ENCODE measurements around the gene GPRC5C.

Gene GPRC5C

GRCh38 chr17:74466111-74466827 is 34.4 kb downstream of the GPRC5C start, which contains the start of gene CD300A:
TSS of gene CD300A (plus strand) at chr17:74466634. CDS start at chr17:74466704, 70 bp downstream.
- TF ChIP-seq TAF1 (IDR thresholded peaks at IDR 0.05; ENCODE audit: low read depth) (no peak), RAD21 (IDR thresholded peaks at IDR 0.05; ENCODE audit: low read depth) (no peak)

GRCh38 chr17:74466828-74467184 is 34.9 kb downstream of the GPRC5C start:
- TF ChIP-seq YY1 (IDR thresholded peaks at IDR 0.05; ENCODE audit: low read depth) (no peak), EP300 (IDR thresholded peaks at IDR 0.05; ENCODE audit: borderline replicate concordance) (no peak), CEBPB (IDR thresholded peaks at IDR 0.05) (no peak), TCF12 (IDR thresholded peaks at IDR 0.05; ENCODE audit: low read depth) (no peak), USF1 (IDR thresholded peaks at IDR 0.05) (no peak), ZBTB7A (IDR thresholded peaks at IDR 0.05; ENCODE audit: low read depth) (no peak), TAF1 (IDR thresholded peaks at IDR 0.05; ENCODE audit: low read depth) (no peak), RAD21 (IDR thresholded peaks at IDR 0.05; ENCODE audit: low read depth) (no peak), MAX (IDR thresholded peaks at IDR 0.05) (no peak), TEAD4 (IDR thresholded peaks at IDR 0.05) (no peak), FOXM1 (IDR thresholded peaks at IDR 0.05; ENCODE audit: borderline replicate concordance, low read depth) (no peak), CREB1 (IDR thresholded peaks at IDR 0.05; ENCODE audit: low read depth) (no peak), NFIC (IDR thresholded peaks at IDR 0.05) (no peak)

GRCh38 chr17:74467221-74467951 is 35.5 kb downstream of the GPRC5C start:
- TF ChIP-seq CREB1 (IDR thresholded peaks at IDR 0.05; ENCODE audit: low read depth) (no peak), RAD21 (IDR thresholded peaks at IDR 0.05; ENCODE audit: low read depth) (no peak), USF1 (IDR thresholded peaks at IDR 0.05) (no peak), REST (IDR thresholded peaks at IDR 0.05; ENCODE audit: low read depth) (no peak), FOXM1 (IDR thresholded peaks at IDR 0.05; ENCODE audit: borderline replicate concordance, low read depth) (no peak), MAX (IDR thresholded peaks at IDR 0.05) (no peak), TEAD4 (IDR thresholded peaks at IDR 0.05) (no peak), CEBPB (IDR thresholded peaks at IDR 0.05) (no peak), ZBTB7A (IDR thresholded peaks at IDR 0.05; ENCODE audit: low read depth) (no peak), EP300 (IDR thresholded peaks at IDR 0.05; ENCODE audit: borderline replicate concordance) (no peak), TCF12 (IDR thresholded peaks at IDR 0.05; ENCODE audit: low read depth) (no peak), NFIC (IDR thresholded peaks at IDR 0.05) (no peak), EGR1 (IDR thresholded peaks at IDR 0.05) (no peak), YY1 (IDR thresholded peaks at IDR 0.05; ENCODE audit: low read depth) (no peak), TAF1 (IDR thresholded peaks at IDR 0.05; ENCODE audit: low read depth) (no peak)

GRCh38 chr17:74471341-74471740 is 39.5 kb downstream of the GPRC5C start:
- TF ChIP-seq ZBTB7A (IDR thresholded peaks at IDR 0.05; ENCODE audit: low read depth): no peak
- TF ChIP-seq EP300 (IDR thresholded peaks at IDR 0.05; ENCODE audit: borderline replicate concordance): no peak
- no peak for TF ChIP-seq CREB1 (IDR thresholded peaks at IDR 0.05; ENCODE audit: low read depth)
- TF ChIP-seq RAD21 (IDR thresholded peaks at IDR 0.05; ENCODE audit: low read depth): no peak
- TF ChIP-seq USF1 (IDR thresholded peaks at IDR 0.05): no peak
- no peak for TF ChIP-seq TAF1 (IDR thresholded peaks at IDR 0.05; ENCODE audit: low read depth)
- TF ChIP-seq TEAD4 (IDR thresholded peaks at IDR 0.05): no peak
- TF ChIP-seq REST (IDR thresholded peaks at IDR 0.05; ENCODE audit: low read depth): no peak
- TF ChIP-seq YY1 (IDR thresholded peaks at IDR 0.05; ENCODE audit: low read depth): no peak

- no peak for TF ChIP-seq REST (IDR thresholded peaks at IDR 0.05; ENCODE audit: low read depth)
- TF ChIP-seq NFIC (IDR thresholded peaks at IDR 0.05): no peak
- no peak for TF ChIP-seq EGR1 (IDR thresholded peaks at IDR 0.05)
- no peak for TF ChIP-seq TEAD4 (IDR thresholded peaks at IDR 0.05)
- no peak for TF ChIP-seq CEBPB (IDR thresholded peaks at IDR 0.05)
- no peak for TF ChIP-seq MAX (IDR thresholded peaks at IDR 0.05)
- TF ChIP-seq USF1 (IDR thresholded peaks at IDR 0.05): no peak
- no peak for TF ChIP-seq FOXM1 (IDR thresholded peaks at IDR 0.05; ENCODE audit: borderline replicate concordance, low read depth)
- no peak for TF ChIP-seq RAD21 (IDR thresholded peaks at IDR 0.05; ENCODE audit: low read depth)
- TF ChIP-seq TAF1 (IDR thresholded peaks at IDR 0.05; ENCODE audit: low read depth): no peak
- TF ChIP-seq CREB1 (IDR thresholded peaks at IDR 0.05; ENCODE audit: low read depth): no peak
- TF ChIP-seq EP300 (IDR thresholded peaks at IDR 0.05; ENCODE audit: borderline replicate concordance): no peak
- no peak for TF ChIP-seq TCF12 (IDR thresholded peaks at IDR 0.05; ENCODE audit: low read depth)
- no peak for TF ChIP-seq ZBTB7A (IDR thresholded peaks at IDR 0.05; ENCODE audit: low read depth)
- no peak for TF ChIP-seq YY1 (IDR thresholded peaks at IDR 0.05; ENCODE audit: low read depth)
Measured at GRCh38 chr17:74472890-74473289, 41.0 kb downstream of the GPRC5C start.

Data from Ishikawa (cell line).